ENCODE results near the gene LENG8.
"Not testable (repeated sequence)": the region's sequence is repeated elsewhere in the genome, so short reads cannot be mapped to it uniquely, and the experiment has no call there.

Gene LENG8

DNA sequence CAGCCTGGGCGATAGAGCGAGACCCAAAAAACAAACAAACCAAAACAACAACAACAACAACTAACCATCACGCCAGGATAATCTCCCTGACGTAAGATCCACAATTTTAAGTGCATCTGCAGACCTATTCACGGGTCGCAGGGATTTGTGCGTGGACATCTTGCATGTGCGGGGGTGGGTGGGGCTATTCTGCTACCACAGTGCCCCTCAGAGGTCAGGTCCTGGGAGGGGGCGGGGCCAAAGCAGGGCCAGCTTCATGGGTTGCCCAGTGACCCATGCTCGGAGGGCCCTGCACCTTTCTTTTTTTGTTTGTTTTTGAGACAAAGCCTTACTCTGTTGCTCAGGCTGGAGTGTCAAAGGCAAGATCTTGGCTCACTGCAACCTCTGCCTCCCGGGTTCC lies 26.7 kb downstream of the LENG8 start:
- no peak for DNase-seq (ENCODE audit: insufficient read length, low spot score)
- no peak for FAIRE-seq

DNA sequence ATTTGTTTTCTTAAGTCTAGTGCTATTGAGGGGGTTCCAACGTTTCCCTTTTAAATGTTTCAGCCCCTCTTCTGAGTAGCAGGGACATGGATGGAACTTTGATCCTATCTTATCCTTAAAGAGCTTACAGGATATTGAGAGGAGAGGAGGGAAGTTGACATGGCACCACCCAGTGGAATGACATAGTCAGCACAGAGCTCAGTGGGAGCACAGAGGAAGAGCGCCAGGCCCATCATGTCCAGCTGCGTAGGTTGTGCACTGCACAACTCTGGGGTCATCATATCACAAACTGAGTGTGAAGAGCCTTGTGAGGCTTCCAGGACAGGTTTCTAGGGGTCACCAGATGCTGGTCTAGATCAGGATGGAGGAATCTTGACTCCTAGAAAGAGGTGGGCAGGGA lies 28.7 kb downstream of the LENG8 start:
- DNase-seq (ENCODE audit: insufficient read length, low spot score) (no peak), FAIRE-seq (no peak)

- DNase-seq (ENCODE audit: insufficient read length, low spot score) (no peak), FAIRE-seq (peak; percentile 77)
These were observed 29.8 kb downstream of the LENG8 start for GRCh38 chr19:54478677-54479266.

- DNase-seq (ENCODE audit: insufficient read length, low spot score) (no peak), FAIRE-seq (no peak)
These were observed 31.1 kb downstream of the LENG8 start for GRCh38 chr19:54480051-54480450.

- FAIRE-seq = peak; percentile 86
These were observed 32.4 kb downstream of the LENG8 start for GRCh38 chr19:54481326-54481930.

DNA sequence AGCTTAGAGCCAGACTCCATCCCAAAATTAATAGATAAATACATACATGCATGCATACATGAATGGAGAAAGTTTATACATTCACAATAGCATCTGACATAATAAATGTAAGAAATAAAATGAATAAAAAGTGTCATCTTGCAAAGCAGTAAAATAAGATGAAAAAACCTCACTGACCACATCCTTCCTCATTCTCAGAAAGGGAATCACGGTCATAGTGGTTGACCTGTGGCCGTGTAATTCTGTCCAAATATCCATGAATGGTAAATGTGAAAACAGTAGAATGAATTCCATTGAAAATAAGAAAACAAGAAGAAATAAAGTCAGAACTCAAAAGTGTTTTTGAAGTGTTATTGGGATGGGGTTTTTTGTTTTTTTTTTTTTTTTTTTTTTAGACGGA lies 33.9 kb downstream of the LENG8 start:
- DNase-seq (ENCODE audit: insufficient read length, low spot score) (no peak), FAIRE-seq (no peak)

More at GRCh38 chr19:54481326-54481930, 32.4 kb downstream of the LENG8 start:
- DNase-seq (ENCODE audit: insufficient read length, low spot score) = no peak

DNA sequence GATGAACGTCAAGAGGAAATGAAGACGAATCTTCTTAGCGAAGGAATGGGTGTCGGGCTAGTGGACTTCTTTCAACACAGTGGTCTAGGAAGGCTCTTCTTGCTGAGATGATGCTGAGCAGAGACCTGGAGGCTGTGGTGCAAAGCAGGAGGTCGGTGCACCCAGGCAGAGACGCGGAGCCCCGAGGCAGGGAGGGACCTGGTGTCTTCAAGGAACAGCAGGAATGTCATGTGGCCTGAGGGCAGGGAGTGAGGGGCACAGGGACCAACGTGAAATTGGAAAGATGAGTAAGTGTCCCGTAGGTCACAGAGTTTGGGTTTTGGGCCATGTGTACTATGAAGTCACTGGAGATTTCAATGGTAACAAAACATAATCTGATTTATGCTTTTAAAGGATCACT lies 35.5 kb downstream of the LENG8 start:
- no peak for FAIRE-seq
- no peak for DNase-seq (ENCODE audit: insufficient read length, low spot score)

- no peak for DNase-seq (ENCODE audit: insufficient read length, low spot score)
- FAIRE-seq = no peak
These were observed 36.9 kb downstream of the LENG8 start for GRCh38 chr19:54485851-54486250.

DNA sequence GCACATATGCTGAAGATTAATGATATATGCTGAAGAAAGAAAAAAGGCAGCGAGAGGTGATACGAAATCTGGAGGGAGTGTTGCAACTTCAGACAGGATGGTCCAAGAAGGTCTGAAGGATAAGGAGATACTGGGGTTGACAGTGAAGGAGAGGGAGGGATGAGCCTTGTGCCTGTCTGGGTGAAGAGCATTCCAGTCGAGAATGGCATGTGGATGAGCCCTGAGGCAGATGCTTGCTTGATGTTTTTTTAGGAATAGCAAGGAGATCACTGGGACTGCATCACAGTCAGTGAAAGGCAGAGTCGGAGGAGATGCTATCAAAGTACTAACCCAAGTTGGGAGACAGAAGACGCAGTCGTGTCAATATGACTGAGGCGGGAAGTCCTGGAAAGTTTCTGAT lies 40.3 kb downstream of the LENG8 start:
- FAIRE-seq = no peak

DNA sequence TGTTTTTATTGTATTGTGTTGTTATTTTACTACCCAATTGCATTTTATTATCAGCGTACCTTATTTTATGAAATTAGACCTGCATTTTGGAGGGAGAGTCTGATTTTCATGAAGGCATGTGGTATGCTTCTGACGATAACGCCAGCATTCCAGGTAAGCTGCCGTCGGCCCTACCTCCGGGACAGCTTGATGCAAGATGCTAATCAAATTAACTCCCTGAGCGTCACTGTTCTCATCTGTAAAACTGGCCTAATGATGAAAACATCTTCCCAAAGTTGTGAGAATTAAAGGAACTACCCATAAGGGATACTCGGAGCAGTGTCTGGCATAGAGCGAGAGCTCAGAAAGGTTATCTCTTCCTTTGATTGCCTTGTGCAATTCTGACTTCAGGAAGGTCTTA lies 40.8 kb downstream of the LENG8 start:
- DNase-seq (ENCODE audit: insufficient read length, low spot score) (no peak), FAIRE-seq (no peak)

More for the DNA sequence above, 40.3 kb downstream of the LENG8 start:
- DNase-seq (ENCODE audit: insufficient read length, low spot score) = no peak

GRCh38 chr19:54492568-54492967 lies 43.6 kb downstream of the LENG8 start:
- FAIRE-seq (no peak), DNase-seq (ENCODE audit: insufficient read length, low spot score) (no peak)

GRCh38 chr19:54493056-54493455 lies 44.1 kb downstream of the LENG8 start:
- DNase-seq (ENCODE audit: insufficient read length, low spot score); FAIRE-seq: not testable (repeated sequence)

- DNase-seq (ENCODE audit: insufficient read length, low spot score) = no peak
These were observed 45.1 kb downstream of the LENG8 start for GRCh38 chr19:54493967-54494585.

GRCh38 chr19:54495284-54495683 lies 46.3 kb downstream of the LENG8 start:
- not testable (repeated sequence) for FAIRE-seq; DNase-seq (ENCODE audit: insufficient read length, low spot score)

More at GRCh38 chr19:54493967-54494585, 45.1 kb downstream of the LENG8 start:
- FAIRE-seq = no peak

- peak; percentile 84 for FAIRE-seq
- DNase-seq (ENCODE audit: insufficient read length, low spot score) = not testable (repeated sequence)
These were observed 48.9 kb downstream of the LENG8 start for GRCh38 chr19:54497747-54498450.

DNA sequence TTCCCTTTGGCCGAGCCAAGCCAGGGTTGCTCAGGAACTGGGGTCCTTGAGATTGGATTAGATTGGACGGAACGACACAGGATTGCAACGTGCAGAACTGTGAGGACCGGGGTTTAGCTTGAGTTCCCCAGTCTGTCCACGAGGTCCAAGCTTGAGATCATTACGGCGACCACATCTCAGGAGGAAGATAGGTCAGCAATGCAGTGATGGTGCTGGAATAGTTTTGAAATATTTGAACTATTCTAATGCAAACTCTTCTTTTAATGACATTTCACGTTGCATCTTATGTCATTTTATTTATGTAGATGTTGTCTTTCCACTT lies 49.4 kb downstream of the LENG8 start:
- DNase-seq (ENCODE audit: insufficient read length, low spot score); FAIRE-seq: not testable (repeated sequence)

- FAIRE-seq (no peak), DNase-seq (ENCODE audit: insufficient read length, low spot score) (no peak)
These were observed 53.6 kb downstream of the LENG8 start, which contains the start of gene LAIR2 for GRCh38 chr19:54502518-54503048. Gene LAIR2, plus strand, starts transcription at chr19:54502831. Its CDS starts 88 bp downstream, at chr19:54502919.

DNA sequence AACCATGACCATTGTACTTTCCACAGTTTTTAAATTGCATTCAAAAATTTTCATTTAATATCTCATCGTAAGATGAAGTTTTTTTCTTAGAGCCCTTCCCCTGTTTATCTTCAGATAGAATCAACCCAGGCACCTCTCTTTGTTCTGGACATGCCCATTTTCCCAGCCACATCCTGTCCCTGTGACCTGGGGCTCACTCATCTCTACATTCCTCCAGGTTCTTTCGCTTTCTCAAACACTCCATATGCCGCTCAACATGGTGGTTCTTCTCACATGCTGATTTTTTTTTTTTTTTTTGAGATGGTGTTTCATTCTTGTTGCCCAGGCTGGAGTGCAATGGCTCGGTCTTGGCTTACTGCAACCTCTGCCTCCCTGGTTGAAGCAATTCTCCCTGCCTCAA lies 56.5 kb downstream of the LENG8 start:
- DNase-seq (ENCODE audit: insufficient read length, low spot score); FAIRE-seq: not testable (repeated sequence)

DNA sequence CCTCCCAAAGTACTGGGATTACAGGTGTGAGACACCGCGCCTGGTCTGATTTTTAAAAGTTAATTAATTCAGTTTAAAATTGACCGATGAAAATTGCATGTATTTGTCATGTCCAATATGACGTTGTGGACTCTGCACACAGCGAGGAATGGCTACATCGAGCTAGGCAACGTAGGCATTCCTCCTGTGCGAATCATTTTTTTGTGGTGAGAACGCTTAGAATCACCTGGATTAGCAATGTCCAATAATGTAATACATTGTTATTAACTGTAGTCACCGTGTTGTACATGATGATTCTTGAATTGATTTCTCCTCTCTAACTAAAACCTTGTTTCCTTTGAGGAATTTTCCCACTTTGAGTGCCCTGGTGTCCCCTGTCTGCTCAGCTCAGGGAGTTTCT lies 57.1 kb downstream of the LENG8 start:
- FAIRE-seq (no peak), DNase-seq (ENCODE audit: insufficient read length, low spot score) (no peak)

- DNase-seq (ENCODE audit: insufficient read length, low spot score) = not testable (repeated sequence)
These were observed 58.2 kb downstream of the LENG8 start for GRCh38 chr19:54507038-54507717.

GRCh38 chr19:54507824-54508223 lies 58.8 kb downstream of the LENG8 start:
- FAIRE-seq = no peak
- no peak for DNase-seq (ENCODE audit: insufficient read length, low spot score)

More at GRCh38 chr19:54507038-54507717, 58.2 kb downstream of the LENG8 start:
- not testable (repeated sequence) for FAIRE-seq

Measured in GM19239 (cell line).